Brain microvascular endothelial cell (primary cell): Measurements from ENCODE around the gene IL2RG.

Source experiments
- DNase-seq: peaks from one replicate; pipeline ENCODE4 v3.0.0-alpha.2; 2020
- H3K27ac ChIP-seq: fragments of 250-450 bp; sonication (Bioruptor Pico); 2 replicates; pipeline ENCODE4 v1.5.1; 2020; ENCODE audit warnings: mild to moderate bottlenecking, moderate library complexity
- H3K27me3 ChIP-seq: fragments of 250-450 bp; sonication (Bioruptor Pico); replicated peaks from 2 replicates; pipeline ENCODE4 v1.5.1; 2020; ENCODE audit warnings: mild to moderate bottlenecking
- H3K36me3 ChIP-seq: fragments of 250-450 bp; sonication (Bioruptor Pico); replicated peaks from 2 replicates; pipeline ENCODE4 v1.5.1; 2020; ENCODE audit warnings: mild to moderate bottlenecking
- H3K4me3 ChIP-seq: 2 replicates; pipeline ENCODE4 v1.5.1; 2011; ENCODE audit warnings: low read depth, mild to moderate bottlenecking, control low read depth, low read length, moderate library complexity
- in situ Hi-C: cut with HindIII; loops from 2 replicates; pipeline ENCODE4 v1.10.0; 2017; ENCODE audit warnings: low sequenced_read_pairs, low pct_ligation_motif_present
- TF ChIP-seq, protein P1 (sequence below): IDR thresholded peaks from 2 replicates; pipeline ENCODE4 v1.5.1; 2011; ENCODE audit warnings: low read depth, mild to moderate bottlenecking, moderate library complexity, low read length, control low read depth, inconsistent platforms; ENCODE audit errors: missing control alignments

IL2RG gene

GRCh38 chrX:71105628-71106027, 5.7 kb downstream of the IL2RG start:
- in situ Hi-C loops, result no loop called here
- TF ChIP-seq, protein P1, sequence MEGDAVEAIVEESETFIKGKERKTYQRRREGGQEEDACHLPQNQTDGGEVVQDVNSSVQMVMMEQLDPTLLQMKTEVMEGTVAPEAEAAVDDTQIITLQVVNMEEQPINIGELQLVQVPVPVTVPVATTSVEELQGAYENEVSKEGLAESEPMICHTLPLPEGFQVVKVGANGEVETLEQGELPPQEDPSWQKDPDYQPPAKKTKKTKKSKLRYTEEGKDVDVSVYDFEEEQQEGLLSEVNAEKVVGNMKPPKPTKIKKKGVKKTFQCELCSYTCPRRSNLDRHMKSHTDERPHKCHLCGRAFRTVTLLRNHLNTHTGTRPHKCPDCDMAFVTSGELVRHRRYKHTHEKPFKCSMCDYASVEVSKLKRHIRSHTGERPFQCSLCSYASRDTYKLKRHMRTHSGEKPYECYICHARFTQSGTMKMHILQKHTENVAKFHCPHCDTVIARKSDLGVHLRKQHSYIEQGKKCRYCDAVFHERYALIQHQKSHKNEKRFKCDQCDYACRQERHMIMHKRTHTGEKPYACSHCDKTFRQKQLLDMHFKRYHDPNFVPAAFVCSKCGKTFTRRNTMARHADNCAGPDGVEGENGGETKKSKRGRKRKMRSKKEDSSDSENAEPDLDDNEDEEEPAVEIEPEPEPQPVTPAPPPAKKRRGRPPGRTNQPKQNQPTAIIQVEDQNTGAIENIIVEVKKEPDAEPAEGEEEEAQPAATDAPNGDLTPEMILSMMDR, result no peak
- DNase-seq, result no peak
- Histone ChIP-seq H3K36me3 (no peaks in the 10 kb centered on the region), H3K27me3 (no peaks in the 10 kb centered on the region), H3K4me3 (no peak overlapping the region), H3K27ac (no peak overlapping the region)

DNA sequence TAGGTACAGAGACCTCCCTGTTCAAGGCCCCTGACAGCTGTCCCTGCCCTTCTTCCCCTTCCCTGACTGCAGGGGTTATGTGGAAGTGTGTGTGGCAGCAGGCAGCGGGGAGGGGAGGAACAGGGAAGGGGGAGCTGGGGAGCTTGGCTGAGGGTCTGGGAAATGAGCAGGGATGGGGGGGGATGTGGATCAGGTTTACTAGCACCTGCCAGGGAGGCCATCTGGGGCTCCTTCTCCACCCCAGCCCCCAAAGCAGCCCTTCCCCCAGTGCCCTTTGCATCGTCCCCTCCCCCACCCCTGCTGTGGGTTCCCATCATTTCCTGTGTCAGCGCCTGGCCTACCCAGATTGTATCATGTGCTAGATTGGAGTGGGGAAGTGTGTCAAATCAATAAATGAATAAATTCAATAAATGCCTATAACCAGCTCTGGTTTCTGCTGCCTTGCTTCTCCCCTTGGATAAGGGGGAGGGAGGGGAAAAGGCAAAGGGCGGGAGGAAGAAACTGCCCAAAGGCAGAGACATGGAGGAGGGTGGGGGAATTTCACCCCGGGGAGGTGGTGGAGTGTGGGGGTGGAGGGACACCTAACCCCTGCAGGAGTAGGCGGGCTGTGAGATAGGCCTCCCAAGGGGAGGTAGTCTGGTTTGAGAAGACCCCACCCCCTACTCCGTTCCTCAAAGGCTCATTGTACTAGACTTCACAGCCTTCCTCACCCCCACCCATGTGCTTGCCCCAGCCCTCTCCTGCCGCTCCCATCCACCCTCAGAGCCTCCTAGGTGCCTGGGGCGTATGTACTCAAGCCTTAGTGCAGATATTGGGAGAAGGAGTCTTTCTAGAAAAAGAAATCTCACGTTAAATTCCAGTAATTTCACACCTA, 8.0 kb downstream of the IL2RG start:
- Histone ChIP-seq H3K4me3 (no peak overlapping the region), H3K36me3 (no peaks in the 10 kb centered on the region), H3K27me3 (no peaks in the 10 kb centered on the region), H3K27ac (no peak overlapping the region)
- in situ Hi-C loops, result no loop called here
- TF ChIP-seq, protein P1, result no peak
- DNase-seq, result no peak

GRCh38 chrX:71102292-71102691, 9.1 kb downstream of the IL2RG start:
- in situ Hi-C loops, result no loop called here
- TF ChIP-seq, protein P1, result no peak
- DNase-seq, result no peak
- Histone ChIP-seq H3K27me3 (no peaks in the 10 kb centered on the region), H3K27ac (no peak overlapping the region), H3K36me3 (no peaks in the 10 kb centered on the region), H3K4me3 (no peak overlapping the region)

- Histone ChIP-seq H3K27ac (no peak overlapping the region), H3K27me3 (no peaks in the 10 kb centered on the region), H3K36me3 (no peaks in the 10 kb centered on the region), H3K4me3 (no peak overlapping the region)
- TF ChIP-seq, protein P1, result no peak
- no peak for DNase-seq
- in situ Hi-C loops, result no loop called here
Observed at GRCh38 chrX:71100581-71101505, 10.5 kb downstream of the IL2RG start.

DNA sequence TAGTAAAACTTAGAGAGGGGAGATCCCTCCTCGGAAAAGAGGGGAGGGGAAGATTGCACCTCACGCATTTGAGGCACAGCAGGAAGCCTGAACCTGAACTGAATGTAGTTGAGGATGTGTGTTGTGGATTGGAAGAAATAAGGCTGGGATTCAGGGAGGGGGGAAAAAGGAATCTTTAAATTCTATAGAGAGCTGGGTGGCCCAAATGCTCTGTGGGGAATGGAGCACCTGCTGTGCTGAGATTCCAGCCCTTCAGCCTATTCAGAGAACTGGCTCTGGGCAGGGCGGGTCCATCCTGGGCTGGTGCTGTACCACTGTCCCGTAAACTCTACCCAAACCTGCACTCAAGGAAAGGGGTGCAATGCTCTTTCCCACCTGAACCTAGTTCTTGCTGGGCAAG, 11.6 kb downstream of the IL2RG start:
- in situ Hi-C loops, result no loop called here
- no peak overlapping the region for H3K4me3 ChIP-seq
- H3K36me3 ChIP-seq, result no peaks in the 10 kb centered on the region
- DNase-seq, result no peak
- H3K27ac ChIP-seq, result no peak overlapping the region
- H3K27me3 ChIP-seq, result no peaks in the 10 kb centered on the region
- TF ChIP-seq, protein P1, result no peak
